Caco-2 (cell line): ENCODE data around the gene PDLIM7. TPM values are rescaled to one million over a fixed set of nuclear protein-coding genes. Genes with fewer than 3 reads are reported as not detected.

Experiments used
- BruUV-seq: library from RNA; stranded (reverse); fragments of 400-500 nt; replicated peaks from 2 replicates; lab custom pipeline; 2021; lab: Mats Ljungman, UMichigan
- CTCF ChIA-PET: fragments of 300-600 bp; sonication (Branson Sonifier 250); formaldehyde crosslinking; loops from one replicate; lab custom pipeline; 2022; ENCODE audit warnings: antibody characterized with exemption; lab: Charles Lee
- POLR2A ChIA-PET: fragments of 300-600 bp; sonication (Branson Sonifier 250); formaldehyde crosslinking; loops from one replicate; lab custom pipeline; 2022; ENCODE audit warnings: antibody characterized with exemption; lab: Charles Lee
- DNase-seq, 2 experiments: peaks; one replicate each; pipeline versions ENCODE4 v3.0.0 to v3.0.0-alpha.2; 2020 to 2022
- H3K27me3 ChIP-seq: replicated peaks from 2 replicates; pipeline ENCODE4 v1.6.0; 2011; ENCODE audit warnings: low read length; ENCODE audit not compliant: control insufficient read depth, insufficient read depth
- H3K36me3 ChIP-seq: 2 replicates; pipeline ENCODE4 v1.5.1; 2011; ENCODE audit warnings: low read length; ENCODE audit not compliant: control insufficient read depth, insufficient read depth
- H3K4me1 ChIP-seq: fragments of 250-450 bp; sonication (Bioruptor Pico); 2 replicates; pipeline ENCODE4 v1.5.1; 2020; ENCODE audit warnings: mild to moderate bottlenecking
- H3K4me3 ChIP-seq: 2 replicates; pipeline ENCODE4 v1.5.1; 2011; ENCODE audit warnings: low read depth, mild to moderate bottlenecking, control low read depth, low read length
- H3K9me3 ChIP-seq: fragments of 250-450 bp; sonication (Bioruptor Pico); 2 replicates; pipeline ENCODE4 v1.5.1; 2020; ENCODE audit warnings: mild to moderate bottlenecking, moderate library complexity
- H3K27ac Mint-ChIP-seq: one replicate; pipeline ENCODE4 v1.8.0; 2022; ENCODE audit warnings: mixed read lengths; ENCODE audit not compliant: unreplicated experiment
- H3K27me3 Mint-ChIP-seq: one replicate; pipeline ENCODE4 v1.8.0; 2022; ENCODE audit warnings: mixed read lengths; ENCODE audit not compliant: insufficient read depth, unreplicated experiment
- H3K36me3 Mint-ChIP-seq: one replicate; pipeline ENCODE4 v1.8.0; 2022; ENCODE audit warnings: mild to moderate bottlenecking, mixed read lengths; ENCODE audit not compliant: insufficient read depth, unreplicated experiment
- H3K4me1 Mint-ChIP-seq: one replicate; pipeline ENCODE4 v1.8.0; 2022; ENCODE audit warnings: low read depth, mixed read lengths; ENCODE audit not compliant: unreplicated experiment
- H3K4me3 Mint-ChIP-seq: one replicate; pipeline ENCODE4 v1.8.0; 2022; ENCODE audit warnings: mild to moderate bottlenecking, moderate library complexity, mixed read lengths; ENCODE audit not compliant: unreplicated experiment
- H3K9me3 Mint-ChIP-seq: one replicate; pipeline ENCODE4 v1.8.0; 2022; ENCODE audit warnings: mixed read lengths; ENCODE audit not compliant: unreplicated experiment
- CTCF ChIP-seq, 2 experiments: fragments of 200-600 bp in 1 of 2; IDR thresholded peaks; 1 replicate in 1 of 2; 2 replicates in 1 of 2; pipeline versions ENCODE4 v1.5.1 to v1.8.0; 2011 to 2022; ENCODE audit warnings: antibody characterized with exemption in 1 of 2, control low read depth in 1 of 2, inconsistent platforms in 1 of 2, low read depth in 1 of 2, low read length in 1 of 2, mild to moderate bottlenecking in 1 of 2, moderate library complexity in 1 of 2; ENCODE audit not compliant: insufficient read depth in 1 of 2, severe bottlenecking in 1 of 2, unreplicated experiment in 1 of 2
- intact Hi-C: fragments of 100-400 bp; cut with micrococcal nuclease; formaldehyde crosslinking; loops from one replicate; pipeline ENCODE4 v1.10.0; 2022; ENCODE audit not compliant: unreplicated experiment
- total RNA-seq: library from RNA; stranded (reverse); gene quantifications from 2 replicates; pipeline ENCODE4 v1.2.3, GENCODE V29; 2022

PDLIM7 gene
- total RNA-seq, 1 experiment from 2014 or later = 49.1 TPM

GRCh38 chr5:177454397-177455035 is 42.9 kb downstream of the PDLIM7 start:
- BruUV-seq = no TSS peak
- POLR2A ChIA-PET = interaction anchor here (0.6 to 2.4 kb wide), 8 partner anchors 17 to 371 kb away, joined by 3 to 21 read pairs (median 6); partner anchors contain the start of genes GRK6 and PDLIM7
- intact Hi-C loops = loop anchor here (1.0 to 2.0 kb wide), 3 partner anchors 50 to 142 kb away; no protein-coding TSS in a partner anchor
- Histone ChIP-seq H3K4me1 (peaks cover 7% of the 10 kb centered on the region; the same call in 1 of the 2 replicates), H3K36me3 (no peaks in the 10 kb centered on the region; the same call in 1 of the 2 replicates), H3K27me3 (no peaks in the 10 kb centered on the region), H3K4me3 (peak overlapping the region; percentile 92), H3K9me3 (no peaks in the 10 kb centered on the region)
- CTCF ChIA-PET = interaction anchor here (0.5 to 6.5 kb wide), 24 partner anchors 10 to 365 kb away, joined by 3 to 110 read pairs (median 8); partner anchors contain the start of genes F12, GRK6, PDLIM7 and PRR7
- no peaks in the 10 kb centered on the region for H3K9me3 Mint-ChIP-seq
- peaks cover 7% of the 10 kb centered on the region for H3K4me1 Mint-ChIP-seq
- peak; percentile 90 to 97 for DNase-seq
- H3K27me3 Mint-ChIP-seq = no peaks in the 10 kb centered on the region
- peak overlapping the region; percentile 77 for H3K4me3 Mint-ChIP-seq
- peaks cover 63% of the 10 kb centered on the region for H3K36me3 Mint-ChIP-seq
- peak; percentile 62 to 95 for TF ChIP-seq CTCF (IDR thresholded peaks at IDR 0.05; ENCODE audit: insufficient read depth in 1 of 2, low read depth in 1 of 2, low read length in 1 of 2, severe bottlenecking in 1 of 2, unreplicated experiment in 1 of 2)
- peak overlapping the region; percentile 87 for H3K27ac Mint-ChIP-seq

GRCh38 chr5:177453852-177454396 is 43.5 kb downstream of the PDLIM7 start:
- CTCF ChIA-PET = interaction anchor here (0.6 to 6.5 kb wide), 13 partner anchors 9 to 144 kb away, joined by 3 to 110 read pairs (median 20); partner anchors contain the start of genes GRK6, PDLIM7 and PRR7
- peaks cover 7% of the 10 kb centered on the region; the same call in 1 of the 2 replicates for H3K4me1 ChIP-seq
- peaks cover 7% of the 10 kb centered on the region for H3K4me1 Mint-ChIP-seq
- no peak for TF ChIP-seq CTCF (IDR thresholded peaks at IDR 0.05; ENCODE audit: insufficient read depth in 1 of 2, low read depth in 1 of 2, low read length in 1 of 2, severe bottlenecking in 1 of 2, unreplicated experiment in 1 of 2)
- H3K27me3 Mint-ChIP-seq = no peaks in the 10 kb centered on the region
- peak overlapping the region; percentile 61 for H3K27ac Mint-ChIP-seq
- H3K4me3 ChIP-seq = peak overlapping the region; percentile 92
- POLR2A ChIA-PET = interaction anchor here (0.7 to 2.4 kb wide), 3 partner anchors 27 to 83 kb away, joined by 4 to 21 read pairs (median 7); partner anchors contain the start of genes GRK6 and PDLIM7
- no peaks in the 10 kb centered on the region for H3K27me3 ChIP-seq
- H3K36me3 ChIP-seq = no peaks in the 10 kb centered on the region; the same call in 1 of the 2 replicates
- BruUV-seq = no TSS peak
- no peaks in the 10 kb centered on the region for H3K9me3 Mint-ChIP-seq
- H3K9me3 ChIP-seq = no peaks in the 10 kb centered on the region
- no peak for DNase-seq
- intact Hi-C loops = loop anchor here (1.0 to 2.0 kb wide), 3 partner anchors 50 to 141 kb away; no protein-coding TSS in a partner anchor
- peaks cover 57% of the 10 kb centered on the region for H3K36me3 Mint-ChIP-seq
- peak overlapping the region; percentile 77 for H3K4me3 Mint-ChIP-seq
